Measurements from ENCODE around the gene ACOT12.

The ACOT12 gene

DNA sequence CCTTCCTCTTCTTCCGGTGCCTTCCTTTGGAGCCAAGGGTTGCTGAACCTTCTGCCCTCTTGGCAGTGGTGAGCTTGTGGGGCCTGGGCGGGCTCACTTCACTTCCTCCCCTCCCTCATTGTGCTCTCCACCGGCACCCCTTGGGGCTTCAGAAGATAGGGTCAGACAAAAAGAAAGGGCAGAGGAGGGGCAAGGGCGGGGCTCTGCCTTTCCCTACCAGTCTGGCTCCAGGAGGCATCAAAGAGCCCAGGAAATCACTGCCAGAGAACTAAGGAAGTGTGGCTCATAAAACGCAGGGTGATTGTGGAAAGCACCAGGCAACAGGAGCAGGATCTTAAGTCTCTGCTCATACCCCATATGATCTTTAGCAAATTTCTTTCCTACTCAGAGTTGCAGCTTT is 34.8 kb downstream of the ACOT12 start:
- Histone ChIP-seq H3K9me3 (no peaks in the 10 kb centered on the region), H3K27me3 (no peaks in the 10 kb centered on the region), H3K4me3 (ENCODE audit: low read depth, low read length) (no peak overlapping the region), H3K4me1 (no peaks in the 10 kb centered on the region), H3K36me3 (no peaks in the 10 kb centered on the region)
- no peak for DNase-seq
- no peak for TF ChIP-seq CTCF (IDR thresholded peaks at IDR 0.05; ENCODE audit: low read depth, low read length)

DNA sequence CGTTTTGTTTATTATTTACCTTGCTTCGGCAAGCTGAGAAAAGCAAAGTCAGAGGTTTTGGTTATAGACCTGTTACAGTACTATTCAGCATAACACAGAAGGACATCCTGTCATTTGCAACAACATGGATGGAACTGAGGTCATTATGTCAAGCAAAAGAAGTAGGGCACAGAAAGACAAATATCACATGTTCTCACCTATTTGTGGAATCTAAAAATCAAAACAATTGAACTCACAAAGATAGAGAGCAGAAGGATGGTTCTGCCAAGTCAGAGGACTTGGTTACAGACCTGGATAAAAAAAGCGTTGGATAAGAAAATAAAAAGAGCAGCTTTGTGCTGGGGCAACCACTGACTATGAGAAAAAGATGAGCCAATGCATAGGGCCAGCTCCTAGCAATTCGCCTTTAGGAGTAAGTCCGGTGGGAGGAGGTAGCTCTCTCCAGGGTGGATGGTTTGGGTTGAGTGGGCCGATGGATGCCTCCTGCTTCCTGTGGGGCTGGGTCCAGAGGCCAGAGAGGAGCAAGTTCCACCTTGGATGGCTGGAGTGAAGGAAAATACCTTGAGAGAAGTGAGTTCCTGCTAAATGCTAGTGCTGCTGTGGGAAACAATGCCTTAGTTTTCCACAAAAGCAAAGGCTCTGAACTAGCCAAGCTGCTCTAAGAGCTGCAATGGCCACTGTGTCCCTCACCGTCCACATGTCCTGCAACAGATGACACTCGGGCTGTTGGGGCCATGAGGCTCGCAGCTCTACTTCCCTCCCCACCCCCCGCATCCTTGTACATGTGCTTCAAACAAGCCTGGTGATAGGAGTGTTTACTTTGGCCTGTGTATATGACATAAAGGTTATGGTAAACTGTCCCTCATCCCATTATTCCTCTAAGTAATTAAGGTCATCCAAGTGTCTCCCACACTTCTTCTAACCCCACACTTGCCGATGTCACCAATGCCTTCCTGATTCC is 38.4 kb downstream of the ACOT12 start:
- H3K9me3 ChIP-seq = no peaks in the 10 kb centered on the region
- no peaks in the 10 kb centered on the region for H3K27me3 ChIP-seq
- no peaks in the 10 kb centered on the region for H3K36me3 ChIP-seq
- no peak overlapping the region for H3K4me3 ChIP-seq (ENCODE audit: low read depth, low read length)
- H3K4me1 ChIP-seq = no peaks in the 10 kb centered on the region
- no peak for TF ChIP-seq CTCF (IDR thresholded peaks at IDR 0.05; ENCODE audit: low read depth, low read length)
- DNase-seq = no peak

- H3K9me3 ChIP-seq = no peaks in the 10 kb centered on the region
- TF ChIP-seq CTCF (IDR thresholded peaks at IDR 0.05; ENCODE audit: low read depth, low read length) = no peak
- no peak overlapping the region for H3K4me3 ChIP-seq (ENCODE audit: low read depth, low read length)
- DNase-seq = no peak
- no peaks in the 10 kb centered on the region for H3K36me3 ChIP-seq
- no peaks in the 10 kb centered on the region for H3K27me3 ChIP-seq
- no peaks in the 10 kb centered on the region for H3K4me1 ChIP-seq
Observed at GRCh38 chr5:81354093-81354492, 39.8 kb downstream of the ACOT12 start.

- TF ChIP-seq CTCF (IDR thresholded peaks at IDR 0.05; ENCODE audit: low read depth, low read length) = no peak
Observed at GRCh38 chr5:81353189-81353588, 40.7 kb downstream of the ACOT12 start.

DNA sequence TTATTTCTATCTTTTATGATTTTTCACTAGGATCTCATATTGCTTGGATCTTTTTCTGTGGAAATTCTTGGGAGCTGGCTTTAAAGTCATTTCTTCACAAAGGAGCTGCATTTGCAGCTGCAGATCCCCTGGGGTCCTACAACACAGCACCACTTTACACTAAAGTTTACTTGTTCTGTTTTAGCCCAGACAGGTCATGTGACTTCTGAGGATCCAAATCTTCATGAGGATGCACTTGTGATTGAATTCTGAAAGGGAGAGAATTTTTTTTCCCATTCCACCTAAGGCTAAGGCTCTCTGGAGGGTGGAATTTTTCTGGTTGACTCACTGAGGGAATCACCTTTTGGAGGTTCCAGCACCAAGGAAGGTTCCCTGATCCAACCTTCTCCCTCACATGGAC is 43.4 kb downstream of the ACOT12 start:
- DNase-seq = no peak
- H3K27me3 ChIP-seq = no peaks in the 10 kb centered on the region
- no peaks in the 10 kb centered on the region for H3K9me3 ChIP-seq
- no peak for TF ChIP-seq CTCF (IDR thresholded peaks at IDR 0.05; ENCODE audit: low read depth, low read length)
- no peaks in the 10 kb centered on the region for H3K36me3 ChIP-seq
- no peak overlapping the region for H3K4me3 ChIP-seq (ENCODE audit: low read depth, low read length)
- no peaks in the 10 kb centered on the region for H3K4me1 ChIP-seq

More at GRCh38 chr5:81353189-81353588, 40.7 kb downstream of the ACOT12 start:
- H3K4me1 ChIP-seq = no peaks in the 10 kb centered on the region
- DNase-seq = no peak
- no peaks in the 10 kb centered on the region for H3K27me3 ChIP-seq
- H3K9me3 ChIP-seq = no peaks in the 10 kb centered on the region
- no peaks in the 10 kb centered on the region for H3K36me3 ChIP-seq
- no peak overlapping the region for H3K4me3 ChIP-seq (ENCODE audit: low read depth, low read length)

- Histone ChIP-seq H3K36me3 (no peaks in the 10 kb centered on the region), H3K4me3 (ENCODE audit: low read depth, low read length) (no peak overlapping the region), H3K9me3 (no peaks in the 10 kb centered on the region), H3K27me3 (no peaks in the 10 kb centered on the region), H3K4me1 (no peaks in the 10 kb centered on the region)
- TF ChIP-seq CTCF (IDR thresholded peaks at IDR 0.05; ENCODE audit: low read depth, low read length) = no peak
- DNase-seq = no peak
Observed at GRCh38 chr5:81349161-81349560, 44.8 kb downstream of the ACOT12 start.
